Aorta (tissue), 4 donors: ENCODE results near the gene FARSA. TPM values are rescaled to one million over a fixed set of nuclear protein-coding genes. Genes with fewer than 3 reads are reported as not detected.

ENCODE experiments used
- microRNA-seq, 2 donors: library from miRNA; unstranded; fragments of <30 nt; microRNA quantifications; one replicate each; pipeline ENCODE4 v1.2.0, GENCODE V29; 2020
- polyA plus RNA-seq, 2 donors: library from polyadenylated mRNA; stranded (reverse); fragments of 200-250 nt; gene quantifications; one replicate each; pipeline ENCODE4 v1.2.3, GENCODE V29; 2013
- total RNA-seq, 2 donors: library from RNA; stranded (reverse); fragmentation: NEBNext Ultra II Directional; extraction: Animal tissue kit (Norgen Biotek cat#: 25700); gene quantifications; one replicate each; pipeline ENCODE4 v1.2.1, GENCODE V29; 2021
- donor health status: healthy with polysubstance abuse.
- donor health status: Bipolar disorder and iron deficiency.
- donor health status: DM: no; HTN: no; CAD: no.
- donor health status: DM: yes; HTN: yes; CAD: no.

The FARSA gene
- total and polyA plus RNA-seq, 4 donors, result 19.7 to 31.4 (median 25.2) TPM

Small RNA genes lying within 50 kb of the gene (microRNA-seq; reads per million reads assigned to microRNA genes)
- 0 reads per million in 2 donors for gene MIR5695
- 0 to 0.60 reads per million in 2 donors for gene MIR6515

Other genes with a start within 250 kb of the FARSA start
- not detected for gene GNG14, start 245.7 kb downstream of the FARSA start, total RNA-seq
- not detected for gene GNG14, start 245.7 kb downstream of the FARSA start, polyA plus RNA-seq
- 1 to 10 TPM; 1.9 to 4.8 TPM for gene FBXW9, start 237.1 kb downstream of the FARSA start, total RNA-seq
- gene FBXW9, start 237.1 kb downstream of the FARSA start, polyA plus RNA-seq, result 1 to 10 TPM; 4.1 to 5.4 TPM
- 10 to 100 TPM; 61.5 to 71.8 TPM for gene TNPO2, start 209.8 kb downstream of the FARSA start, total RNA-seq
- gene TNPO2, start 209.8 kb downstream of the FARSA start, polyA plus RNA-seq, result 10 to 100 TPM; 15.2 to 38.5 TPM
- gene TRIR, start 199.0 kb downstream of the FARSA start, total RNA-seq, result 100 to 1,000 TPM; 119 to 121 TPM
- gene TRIR, start 199.0 kb downstream of the FARSA start, polyA plus RNA-seq, result 100 to 1,000 TPM; 233 to 289 TPM
- gene GET3, start 196.2 kb downstream of the FARSA start, total RNA-seq, result 10 to 100 TPM; 35.4 to 42.2 TPM
- 10 to 100 TPM; 61.2 to 70.6 TPM for gene GET3, start 196.2 kb downstream of the FARSA start, polyA plus RNA-seq
- gene BEST2, start 181.9 kb downstream of the FARSA start, total RNA-seq, result not detected
- 1 to 10 TPM in 1 of 2 donors, not detected in 1; 2.5 TPM for gene BEST2, start 181.9 kb downstream of the FARSA start, polyA plus RNA-seq
- 10 to 100 TPM; 28.5 to 45.5 TPM for gene HOOK2, start 158.2 kb downstream of the FARSA start, total RNA-seq
- 10 to 100 TPM; 14.4 to 92.5 TPM for gene HOOK2, start 158.2 kb downstream of the FARSA start, polyA plus RNA-seq
- 100 to 1,000 TPM; 250 to 609 TPM for gene JUNB, start 142.2 kb downstream of the FARSA start, total RNA-seq
- 100 to 1,000 TPM in 1 of 2 donors, 10 to 100 TPM in 1; 97.0 to 623 TPM for gene JUNB, start 142.2 kb downstream of the FARSA start, polyA plus RNA-seq
- gene PRDX2, start 131.9 kb downstream of the FARSA start, total RNA-seq, result 100 to 1,000 TPM in 1 of 2 donors, 10 to 100 TPM in 1; 90.5 to 118 TPM
- 100 to 1,000 TPM; 151 to 202 TPM for gene PRDX2, start 131.9 kb downstream of the FARSA start, polyA plus RNA-seq
- 1 to 10 TPM in 1 of 2 donors, not detected in 1; 1.2 TPM for gene THSD8, start 131.6 kb downstream of the FARSA start, total RNA-seq
- gene THSD8, start 131.6 kb downstream of the FARSA start, polyA plus RNA-seq, result 1 to 10 TPM in 1 of 2 donors, not detected in 1; 2.5 TPM
- 1 to 10 TPM; 2.9 to 7.2 TPM for gene RNASEH2A, start 127.1 kb downstream of the FARSA start, total RNA-seq
- gene RNASEH2A, start 127.1 kb downstream of the FARSA start, polyA plus RNA-seq, result 1 to 10 TPM; 1.6 to 3.3 TPM
- gene RTBDN, start 99.1 kb downstream of the FARSA start, total RNA-seq, result not detected
- gene RTBDN, start 99.1 kb downstream of the FARSA start, polyA plus RNA-seq, result 1 to 10 TPM in 1 of 2 donors, not detected in 1; 2.0 TPM
- under 1 TPM in 1 of 2 donors, not detected in 1; 0.54 TPM for gene MAST1, start 95.2 kb downstream of the FARSA start, total RNA-seq
- gene MAST1, start 95.2 kb downstream of the FARSA start, polyA plus RNA-seq, result under 1 TPM in 1 of 2 donors, not detected in 1; 0.13 TPM
- 10 to 100 TPM; 26.8 to 39.5 TPM for gene DNASE2, start 52.3 kb downstream of the FARSA start, total RNA-seq
- gene DNASE2, start 52.3 kb downstream of the FARSA start, polyA plus RNA-seq, result 10 to 100 TPM; 27.4 to 49.9 TPM
- gene KLF1, start 46.5 kb downstream of the FARSA start, total RNA-seq, result under 1 TPM in 1 of 2 donors, not detected in 1; 0.39 TPM
- not detected for gene KLF1, start 46.5 kb downstream of the FARSA start, polyA plus RNA-seq
- 10 to 100 TPM; 15.1 to 16.4 TPM for gene GCDH, start 42.6 kb downstream of the FARSA start, total RNA-seq
- 10 to 100 TPM; 21.9 to 29.1 TPM for gene GCDH, start 42.6 kb downstream of the FARSA start, polyA plus RNA-seq
- gene SYCE2, start 14.4 kb downstream of the FARSA start, total RNA-seq, result under 1 TPM; 0.42 to 0.51 TPM
- gene SYCE2, start 14.4 kb downstream of the FARSA start, polyA plus RNA-seq, result under 1 TPM in 1 of 2 donors, not detected in 1; 0.15 TPM
- gene CALR, start 4.9 kb upstream of the FARSA start, total RNA-seq, result 100 to 1,000 TPM; 649 to 778 TPM
- 100 to 1,000 TPM; 232 to 296 TPM for gene CALR, start 4.9 kb upstream of the FARSA start, polyA plus RNA-seq
- 100 to 1,000 TPM in 1 of 2 donors, 10 to 100 TPM in 1; 80.7 to 106 TPM for gene RAD23A, start 12.2 kb upstream of the FARSA start, total RNA-seq
- gene RAD23A, start 12.2 kb upstream of the FARSA start, polyA plus RNA-seq, result 100 to 1,000 TPM in 1 of 2 donors, 10 to 100 TPM in 1; 72.4 to 154 TPM
- 10 to 100 TPM; 15.3 to 15.7 TPM for gene GADD45GIP1, start 23.5 kb upstream of the FARSA start, total RNA-seq
- 10 to 100 TPM; 30.9 to 40.6 TPM for gene GADD45GIP1, start 23.5 kb upstream of the FARSA start, polyA plus RNA-seq
- gene DAND5, start 35.9 kb upstream of the FARSA start, total RNA-seq, result not detected
- under 1 TPM in 1 of 2 donors, not detected in 1; 0.13 TPM for gene DAND5, start 35.9 kb upstream of the FARSA start, polyA plus RNA-seq
- gene NFIX, start 61.8 kb upstream of the FARSA start, total RNA-seq, result 100 to 1,000 TPM; 184 to 327 TPM
- gene NFIX, start 61.8 kb upstream of the FARSA start, polyA plus RNA-seq, result 10 to 100 TPM; 45.5 to 49.8 TPM
- gene LYL1, start 169.1 kb upstream of the FARSA start, total RNA-seq, result 10 to 100 TPM in 1 of 2 donors, 1 to 10 TPM in 1; 8.7 to 28.6 TPM
- gene LYL1, start 169.1 kb upstream of the FARSA start, polyA plus RNA-seq, result 1 to 10 TPM; 7.3 to 9.3 TPM
- gene TRMT1, start 183.0 kb upstream of the FARSA start, total RNA-seq, result 10 to 100 TPM; 23.9 to 26.5 TPM
- gene TRMT1, start 183.0 kb upstream of the FARSA start, polyA plus RNA-seq, result 10 to 100 TPM; 17.9 to 62.2 TPM
- 10 to 100 TPM; 26.0 to 37.4 TPM for gene NACC1, start 184.6 kb upstream of the FARSA start, total RNA-seq
- gene NACC1, start 184.6 kb upstream of the FARSA start, polyA plus RNA-seq, result 1 to 10 TPM; 5.0 to 7.8 TPM
- 10 to 100 TPM; 33.0 to 47.4 TPM for gene STX10, start 216.7 kb upstream of the FARSA start, total RNA-seq
- gene STX10, start 216.7 kb upstream of the FARSA start, polyA plus RNA-seq, result 100 to 1,000 TPM in 1 of 2 donors, 10 to 100 TPM in 1; 70.5 to 105 TPM
- 100 to 1,000 TPM; 143 to 239 TPM for gene IER2, start 216.7 kb upstream of the FARSA start, total RNA-seq
- gene IER2, start 216.7 kb upstream of the FARSA start, polyA plus RNA-seq, result 100 to 1,000 TPM in 1 of 2 donors, 10 to 100 TPM in 1; 39.7 to 269 TPM